H1 (cell line): ENCODE results near the gene MDK. TPM values are rescaled to one million over a fixed set of nuclear protein-coding genes. Genes with fewer than 3 reads are reported as not detected.

Experiments
- CTCF ChIA-PET: fragments of 300-600 bp; sonication (Branson Sonifier 250); formaldehyde crosslinking; loops from one replicate; lab custom pipeline; 2021; ENCODE audit not compliant: partially characterized antibody; lab: Charles Lee
- POLR2A ChIA-PET: fragments of 300-600 bp; sonication (Branson Sonifier 250); formaldehyde crosslinking; loops from one replicate; lab custom pipeline; 2021; ENCODE audit warnings: inconsistent platforms; ENCODE audit not compliant: partially characterized antibody; lab: Charles Lee
- DNase-seq, 2 experiments: peaks; one replicate each; pipeline versions ENCODE4 v3.0.0 to v3.0.0-alpha.2; 2010 to 2022; ENCODE audit warnings: low spot score in 2 of 2, low read depth in 1 of 2, mixed read lengths in 1 of 2
- FAIRE-seq: peaks from 2 replicates; lab custom pipeline; 2011; peaks lifted over from hg19 to GRCh38; lab: Jason Lieb, UNC
- H2AFZ ChIP-seq: 2 replicates; pipeline ENCODE4 v1.8.1; 2012; ENCODE audit warnings: low read length, inconsistent platforms
- H2AK5ac ChIP-seq: 2 replicates; pipeline ENCODE4 v1.6.1; 2013; ENCODE audit warnings: low read depth, low read length
- H2BK120ac ChIP-seq: replicated peaks from 2 replicates; pipeline ENCODE3; 2013; ENCODE audit warnings: low read depth, low read length, inconsistent platforms
- H2BK12ac ChIP-seq: 2 replicates; pipeline ENCODE4 v1.6.1; 2013; ENCODE audit warnings: low read depth, low read length
- H2BK15ac ChIP-seq: 2 replicates; pipeline ENCODE4 v1.6.1; 2013; ENCODE audit warnings: low read length
- H2BK20ac ChIP-seq: 2 replicates; pipeline ENCODE4 v1.6.1; 2013; ENCODE audit warnings: low read length
- H2BK5ac ChIP-seq: 2 replicates; pipeline ENCODE4 v1.6.1; 2013; ENCODE audit warnings: low read depth, low read length
- H3K14ac ChIP-seq: 2 replicates; pipeline ENCODE4 v1.6.1; 2013; ENCODE audit warnings: inconsistent platforms; ENCODE audit not compliant: insufficient read length
- H3K18ac ChIP-seq: 2 replicates; pipeline ENCODE4 v1.6.1; 2013; ENCODE audit warnings: low read length; ENCODE audit errors: extremely low read depth
- H3K23ac ChIP-seq: 2 replicates; pipeline ENCODE4 v1.6.1; 2013; ENCODE audit warnings: inconsistent platforms; ENCODE audit not compliant: insufficient read length
- H3K23me2 ChIP-seq: 2 replicates; pipeline ENCODE4 v1.6.1; 2013; ENCODE audit warnings: low read depth, low read length
- H3K27ac ChIP-seq: 2 replicates; pipeline ENCODE4 v1.6.1; 2011; ENCODE audit warnings: low read depth, low read length, inconsistent platforms
- H3K27me3 ChIP-seq, 4 experiments: replicated peaks in 1 of 4; 1 replicate in 1 of 4; 2 replicates in 3 of 4; pipeline versions ENCODE4 v1.6.1 to v1.8.1; 2011 to 2013; ENCODE audit warnings: low read length in 3 of 4, mild to moderate bottlenecking in 3 of 4, inconsistent platforms in 2 of 4, mixed read lengths in 2 of 4, moderate library complexity in 1 of 4; ENCODE audit not compliant: control insufficient read depth in 3 of 4, insufficient read depth in 3 of 4; ENCODE audit errors: extremely low read depth in 1 of 4
- H3K36me3 ChIP-seq, 4 experiments: 2 replicates each; pipeline versions ENCODE4 v1.6.1 to v1.8.1; 2011 to 2013; ENCODE audit warnings: mild to moderate bottlenecking in 4 of 4, low read length in 3 of 4, moderate library complexity in 2 of 4, control low read depth in 1 of 4, inconsistent platforms in 1 of 4; ENCODE audit not compliant: insufficient read depth in 4 of 4, control insufficient read depth in 2 of 4
- H3K4ac ChIP-seq: replicated peaks from 2 replicates; pipeline ENCODE3; 2013; ENCODE audit warnings: low read length, low read depth, mixed read lengths, inconsistent platforms; ENCODE audit not compliant: insufficient read length
- H3K4me1 ChIP-seq, 4 experiments: replicated peaks in 1 of 4; 1 replicate in 1 of 4; 2 replicates in 3 of 4; pipeline versions ENCODE4 v1.6.1 to v1.8.1; 2011 to 2013; ENCODE audit warnings: low read length in 3 of 4, inconsistent platforms in 2 of 4, mixed read lengths in 1 of 4; ENCODE audit not compliant: insufficient read depth in 4 of 4, control insufficient read depth in 3 of 4
- H3K4me2 ChIP-seq, 2 experiments: 2 replicates each; pipeline versions ENCODE4 v1.6.1 to v1.8.1; 2011 to 2013; ENCODE audit warnings: low read depth in 2 of 2, low read length in 2 of 2, control low read depth in 1 of 2, inconsistent platforms in 1 of 2, mild to moderate bottlenecking in 1 of 2; ENCODE audit not compliant: insufficient read depth in 1 of 2
- H3K4me3 ChIP-seq, 4 experiments: fragments of 200-600, 300-600 bp in 1 of 4; sonication (generic), shearing (Covaris generic), sonication (Bioruptor Twin) in 1 of 4; 2 replicates each; pipeline versions ENCODE4 v1.5.1 to v1.8.1; 2011 to 2016; ENCODE audit warnings: low read length in 4 of 4, low read depth in 3 of 4, control low read depth in 2 of 4, inconsistent platforms in 2 of 4, mild to moderate bottlenecking in 2 of 4, mixed read lengths in 1 of 4, moderate library complexity in 1 of 4; ENCODE audit not compliant: insufficient read depth in 2 of 4; ENCODE audit errors: extremely low read depth in 1 of 4
- H3K56ac ChIP-seq: replicated peaks from 2 replicates; pipeline ENCODE3; 2013; ENCODE audit warnings: low read depth, mild to moderate bottlenecking, mixed read lengths, low read length, inconsistent platforms; ENCODE audit not compliant: insufficient read length
- H3K79me1 ChIP-seq: 2 replicates; pipeline ENCODE4 v1.6.1; 2013; ENCODE audit warnings: low read depth, low read length, control low read depth
- H3K79me2 ChIP-seq, 2 experiments: 2 replicates each; pipeline versions ENCODE4 v1.6.1 to v1.8.1; 2012 to 2013; ENCODE audit warnings: low read length in 2 of 2, mild to moderate bottlenecking in 2 of 2, inconsistent platforms in 1 of 2; ENCODE audit not compliant: insufficient read depth in 2 of 2, control insufficient read depth in 1 of 2
- H3K9ac ChIP-seq, 4 experiments: replicated peaks in 1 of 4; 1 replicate in 1 of 4; 2 replicates in 3 of 4; pipeline versions ENCODE4 v1.6.1 to v1.8.1; 2011 to 2013; ENCODE audit warnings: low read depth in 3 of 4, low read length in 3 of 4, control low read depth in 2 of 4, mild to moderate bottlenecking in 2 of 4, moderate library complexity in 2 of 4, inconsistent platforms in 1 of 4; ENCODE audit errors: extremely low read depth in 1 of 4
- H3K9me3 ChIP-seq, 2 experiments: 2 replicates each; pipeline versions ENCODE4 v1.6.1 to v1.8.1; 2012 to 2013; ENCODE audit warnings: mild to moderate bottlenecking in 2 of 2, moderate library complexity in 2 of 2, control low read depth in 1 of 2, inconsistent platforms in 1 of 2, low read depth in 1 of 2, low read length in 1 of 2, mixed read lengths in 1 of 2; ENCODE audit not compliant: insufficient read depth in 2 of 2
- H4K20me1 ChIP-seq, 2 experiments: replicated peaks in 1 of 2; 2 replicates each; pipeline versions ENCODE3 to v1.8.1; 2011 to 2013; ENCODE audit warnings: inconsistent platforms in 2 of 2, low read length in 2 of 2, mild to moderate bottlenecking in 1 of 2; ENCODE audit not compliant: insufficient read depth in 2 of 2, control insufficient read depth in 1 of 2
- H4K5ac ChIP-seq: 2 replicates; pipeline ENCODE4 v1.6.1; 2013; ENCODE audit warnings: low read length, low read depth, mixed read lengths, inconsistent platforms; ENCODE audit not compliant: insufficient read length
- H4K8ac ChIP-seq: 2 replicates; pipeline ENCODE4 v1.8.0; 2013; ENCODE audit warnings: mild to moderate bottlenecking, moderate library complexity, low read length, inconsistent platforms; ENCODE audit not compliant: insufficient read depth; ENCODE audit errors: extremely low read depth
- H4K91ac ChIP-seq: replicated peaks from 2 replicates; pipeline ENCODE3; 2013; ENCODE audit warnings: low read length, mixed read lengths, inconsistent platforms; ENCODE audit not compliant: insufficient read length
- CBX8 ChIP-seq: fragments of 300-800, 300-1000 bp; sonication (generic); IDR thresholded peaks from 2 replicates; pipeline ENCODE4 v1.7.1; 2016; ENCODE audit warnings: low read depth, low read length, borderline replicate concordance
- KDM1A ChIP-seq: fragments of 200-600, 300-600 bp; sonication (generic); IDR thresholded peaks from 2 replicates; pipeline ENCODE4 v1.7.1; 2016; ENCODE audit warnings: mild to moderate bottlenecking, low read length, borderline replicate concordance
- MAX ChIP-seq: IDR thresholded peaks from 2 replicates; pipeline ENCODE4 v1.6.1; 2012; ENCODE audit warnings: inconsistent platforms
- RFX5 ChIP-seq: IDR thresholded peaks from 2 replicates; pipeline ENCODE4 v1.6.1; 2011; ENCODE audit warnings: low read depth, low read length, improper control_type of control experiment, borderline replicate concordance
- SAP30 ChIP-seq: fragments of 300-600 bp; sonication (generic); IDR thresholded peaks from 2 replicates; pipeline ENCODE4 v1.7.1; 2012; ENCODE audit warnings: low read length, moderate library complexity, mild to moderate bottlenecking, inconsistent platforms; ENCODE audit not compliant: insufficient read depth, insufficient replicate concordance
- WGBS, 2 experiments: shearing (Covaris generic) in 1 of 2; methylation state at CpG; one replicate each; pipeline versions ENCODE4 v1.1.6 to v1.1.7; 2013 to 2015; ENCODE audit warnings: low lambda C conversion rate in 2 of 2, mixed read lengths in 2 of 2, inconsistent platforms in 1 of 2, low coverage in 1 of 2, missing lambda C conversion rate in 1 of 2; ENCODE audit not compliant: insufficient replicate concordance in 2 of 2, insufficient coverage in 1 of 2, insufficient read length in 1 of 2; ENCODE audit errors: extremely low coverage in 1 of 2, missing lambda C conversion rate in 1 of 2; 5-methylcytosine and 5-hydroxymethylcytosine counted together
- polyA plus RNA-seq, 7 experiments: library from polyadenylated mRNA; depleted of rRNA in 3 of 7; stranded (reverse) in 5 of 7; unstranded in 2 of 7; fragments of >200 nt in 5 of 7; fragments of 200-250 nt in 2 of 7; gene quantifications; 1 replicate in 5 of 7; 2 replicates in 1 of 7; 4 replicates in 1 of 7; pipeline versions ENCODE4 v1.2.1 to v1.2.3, GENCODE V29; 2011 to 2013; ENCODE audit warnings: missing spikeins in 2 of 7, mixed read lengths in 2 of 7
- total RNA-seq: library from RNA; stranded (reverse); fragmentation: NEBNext Ultra II Directional; extraction: Animal tissue kit (Norgen Biotek cat#: 25700); gene quantifications from 2 replicates; pipeline ENCODE4 v1.2.1, GENCODE V29; 2021

Gene MDK
- total and polyA plus RNA-seq, 2 of the 8 experiments (the other 6 are each of a cell fraction or from before 2014, with no cell fraction given) = 309 to 606 TPM

GRCh38 chr11:46383404-46383758 lies 1.9 kb downstream of the MDK start:
- Histone ChIP-seq H2BK12ac (no peak overlapping the region), H3K79me2 (no peaks in the 10 kb centered on the region; a peak in 1 of 4 replicates), H3K18ac (no peak overlapping the region; the same call in 1 of the 2 replicates), H3K23me2 (peaks cover 9% of the 10 kb centered on the region; the same call in 1 of the 2 replicates), H4K20me1 (peaks cover 7 to 21% of the 10 kb centered on the region in 2 experiments), H3K27me3 (peaks cover 0 to 13% (median 7%) of the 10 kb centered on the region in 4 experiments; a peak in 5 of 7 replicates), H3K36me3 (peaks cover 0 to 4% (median 0%) of the 10 kb centered on the region in 4 experiments; a peak in 2 of 8 replicates), H3K14ac (no peak overlapping the region), H2BK15ac (no peak overlapping the region), H3K9me3 (no peaks in the 10 kb centered on the region), H3K4me2 (peak overlapping the region in 1 of 2 experiments; percentile 69; a peak in 1 of 4 replicates), H3K4me1 (peaks cover under 1 to 22% (median 13%) of the 10 kb centered on the region in 4 experiments), H3K27ac (no peak overlapping the region), H3K4ac (no peak overlapping the region), H3K56ac (no peak overlapping the region), H2BK20ac (no peak overlapping the region), H4K8ac (no peak overlapping the region), H2AK5ac (no peak overlapping the region), H3K9ac (no peak overlapping the region), H2BK5ac (no peak overlapping the region), H3K79me1 (no peaks in the 10 kb centered on the region), H2AFZ (no peak overlapping the region), H2BK120ac (no peak overlapping the region), H3K23ac (no peak overlapping the region), H4K91ac (no peak overlapping the region), H4K5ac (no peak overlapping the region), H3K4me3 (no peak overlapping the region; a peak in 1 of 8 replicates)
- WGBS, 2 experiments = 82% methylated on average over 7 of the region's 7 CpGs; no CpG with 5 or more reads in 1 of the 2 experiments
- ChIA-PET POLR2A (interaction anchor here (0.9 to 2.4 kb wide), 11 partner anchors 9 to 151 kb away, joined by 3 to 17 read pairs (median 4); partner anchors contain the start of genes CHRM4 and DGKZ), CTCF (interaction anchor here (0.6 to 2.8 kb wide), 53 partner anchors 9 to 838 kb away, joined by 3 to 21 read pairs (median 4); partner anchors contain the start of genes CHRM4, CREB3L1 and F2)
- FAIRE-seq = no peak
- no peak for DNase-seq
- TF ChIP-seq KDM1A (no peak), SAP30 (no peak), RFX5 (no peak), MAX (no peak), CBX8 (no peak)
